HepG2 (cell line): ENCODE results near the gene IGLL1. TPM values are rescaled to one million over a fixed set of nuclear protein-coding genes. Genes with fewer than 3 reads are reported as not detected.
A peak's percentile ranks its signal among the peaks of the same experiment; 100 is the strongest.

ENCODE experiments used
- ATAC-seq: fragments of 200-7000 bp; cut with Tn5 transposase; 3 replicates; pipeline ENCODE4 v1.9.1; 2020; ENCODE audit warnings: mild to moderate bottlenecking, moderate library complexity
- BruUV-seq: library from RNA; stranded (reverse); fragments of 400-500 nt; replicated peaks from 2 replicates; lab custom pipeline; 2021; lab: Mats Ljungman, UMichigan
- CTCF ChIA-PET: fragments of 300-600 bp; formaldehyde crosslinking; extraction: SDS; loops from one replicate; lab custom pipeline; 2021; ENCODE audit warnings: low total read pairs, inconsistent platforms, low intra/inter-chr PET ratio; lab: Yijun Ruan, JAX
- POLR2A ChIA-PET: fragments of 350-600 bp; sonication (Branson Sonifier 250); formaldehyde crosslinking; loops from one replicate; lab custom pipeline; 2020; ENCODE audit warnings: antibody characterized with exemption, inconsistent platforms; lab: Yijun Ruan, JAX
- DNase-seq: peaks from one replicate; pipeline ENCODE4 v3.0.0-alpha.2; 2015; ENCODE audit warnings: low spot score
- FAIRE-seq: peaks from 3 replicates; lab custom pipeline; 2011; peaks lifted over from hg19 to GRCh38; lab: Jason Lieb, UNC
- H2AFZ ChIP-seq: one replicate; pipeline ENCODE4 v1.6.1; 2011; ENCODE audit warnings: low read length, inconsistent platforms
- H3K27ac ChIP-seq: fragments of 300-600 bp; 3 replicates; pipeline ENCODE4 v1.8.0; 2011; ENCODE audit warnings: mixed run types, mild to moderate bottlenecking, mixed read lengths, low read length, inconsistent platforms; ENCODE audit not compliant: insufficient read depth; ENCODE audit errors: extremely low read length
- H3K27me3 ChIP-seq, 2 experiments: fragments of 200-600 bp in 1 of 2; 2 replicates in 1 of 2; 3 replicates in 1 of 2; pipeline versions ENCODE4 v1.6.0 to v1.8.0; 2011; ENCODE audit warnings: low read length in 2 of 2, mild to moderate bottlenecking in 2 of 2, moderate library complexity in 2 of 2, inconsistent platforms in 1 of 2; ENCODE audit not compliant: insufficient read depth in 2 of 2, control insufficient read depth in 1 of 2
- H3K36me3 ChIP-seq, 2 experiments: fragments of 200-600 bp in 1 of 2; replicated peaks in 1 of 2; 2 replicates in 1 of 2; 3 replicates in 1 of 2; pipeline versions ENCODE4 v1.5.1 to v1.8.0; 2011; ENCODE audit warnings: low read length in 2 of 2, inconsistent platforms in 1 of 2; ENCODE audit not compliant: insufficient read depth in 2 of 2, control insufficient read depth in 1 of 2
- H3K4me1 ChIP-seq: 2 replicates; pipeline ENCODE4 v1.5.1; 2012; ENCODE audit warnings: low read length, inconsistent platforms; ENCODE audit not compliant: insufficient read depth
- H3K4me2 ChIP-seq: 2 replicates; pipeline ENCODE4 v1.6.0; 2011; ENCODE audit warnings: low read depth, low read length, inconsistent platforms
- H3K4me3 ChIP-seq, 3 experiments: fragments of 200-600 bp in 1 of 3; sonication (generic), shearing (Covaris generic) in 1 of 3; replicated peaks in 1 of 3; 2 replicates each; pipeline ENCODE4 v1.5.1; 2011 to 2016; ENCODE audit warnings: low read length in 3 of 3, inconsistent platforms in 2 of 3, low read depth in 2 of 3, mild to moderate bottlenecking in 2 of 3, control low read depth in 1 of 3, mixed read lengths in 1 of 3; ENCODE audit not compliant: insufficient read depth in 1 of 3
- H3K79me2 ChIP-seq: one replicate; pipeline ENCODE4 v1.6.1; 2011; ENCODE audit warnings: low read length, inconsistent platforms; ENCODE audit not compliant: insufficient read depth
- H3K9ac ChIP-seq: 2 replicates; pipeline ENCODE4 v1.6.0; 2011; ENCODE audit warnings: mild to moderate bottlenecking, low read depth, low read length, inconsistent platforms; ENCODE audit not compliant: insufficient read depth
- H3K9me3 ChIP-seq: 2 replicates; pipeline ENCODE4 v1.5.1; 2012; ENCODE audit warnings: mild to moderate bottlenecking, low read length
- H4K20me1 ChIP-seq: 2 replicates; pipeline ENCODE4 v1.6.0; 2011; ENCODE audit warnings: inconsistent platforms, mild to moderate bottlenecking, low read length, moderate library complexity; ENCODE audit not compliant: insufficient read depth
- MIER2 ChIP-seq: IDR thresholded peaks from 2 replicates; pipeline ENCODE4 v1.6.1; 2016; ENCODE audit warnings: missing biosample characterization, missing genetic modification reagents
- NR2F1 ChIP-seq, 2 experiments: fragments of 450-650 bp in 1 of 2; formaldehyde crosslinking in 1 of 2; IDR thresholded peaks; 2 replicates each; pipeline versions ENCODE4 v1.5.0 to v1.6.1; 2016 to 2020; ENCODE audit warnings: mild to moderate bottlenecking in 1 of 2, missing compliant biosample characterization in 1 of 2, missing genetic modification reagents in 1 of 2, moderate library complexity in 1 of 2
- RXRA ChIP-seq: sonication (generic); formaldehyde crosslinking; IDR thresholded peaks from 2 replicates; pipeline ENCODE4 v1.5.1; 2020; ENCODE audit warnings: missing genetic modification reagents
- ZMYM3 ChIP-seq: sonication (generic); formaldehyde crosslinking; IDR thresholded peaks from 2 replicates; pipeline ENCODE4 v1.5.1; 2020; ENCODE audit warnings: mild to moderate bottlenecking, missing genetic modification reagents
- WGBS: methylation state at CpG from one replicate; pipeline ENCODE4 v1.1.6; 2017; ENCODE audit warnings: low lambda C conversion rate; 5-methylcytosine and 5-hydroxymethylcytosine counted together
- in situ Hi-C: cut with HindIII; loops from 2 replicates; pipeline ENCODE4 v1.10.0; 2017; ENCODE audit warnings: low pct_unique_long_range_greater_than_20kb; ENCODE audit not compliant: extremely low pct_ligation_motif_present
- intact Hi-C: fragments of 100-400 bp; cut with micrococcal nuclease; formaldehyde crosslinking; loops from one replicate; pipeline ENCODE4 v1.10.0; 2022; ENCODE audit not compliant: unreplicated experiment
- polyA plus RNA-seq, 8 experiments: library from polyadenylated mRNA; depleted of rRNA in 3 of 8; stranded (reverse) in 7 of 8; unstranded in 1 of 8; fragments of >200 nt; fragmentation: Illumina TruSeq in 4 of 8; extraction: Trizol in 4 of 8; gene quantifications; 2 replicates each; pipeline versions ENCODE4 v1.2.1 to v1.2.3, GENCODE V29; 2011 to 2016; ENCODE audit warnings: low read depth in 4 of 8, missing spikeins in 1 of 8, mixed read lengths in 1 of 8; ENCODE audit not compliant: insufficient read depth in 1 of 8
- total RNA-seq, 5 experiments: library from RNA; depleted of rRNA; stranded (reverse); fragments of >200 nt; fragmentation: Illumina TruSeq; extraction: Trizol; gene quantifications; 2 replicates each; pipeline ENCODE4 v1.2.3, GENCODE V29; 2016; ENCODE audit warnings: low read depth in 1 of 5
- TF ChIP-seq, protein P1 (sequence below): sonication (generic); formaldehyde crosslinking; conservative IDR thresholded peaks from 2 replicates; pipeline ENCODE4 v1.4.0; 2020; ENCODE audit warnings: missing genetic modification reagents
- TF ChIP-seq, protein P2 (sequence below): sonication (generic); formaldehyde crosslinking; IDR thresholded peaks from 2 replicates; pipeline ENCODE4 v1.5.0; 2020; ENCODE audit warnings: missing genetic modification reagents, mild to moderate bottlenecking, borderline replicate concordance

IGLL1 gene
- total and polyA plus RNA-seq, 2 of the 13 experiments (the other 11 are each of a cell fraction or from before 2014, with no cell fraction given) = not detected

DNA sequence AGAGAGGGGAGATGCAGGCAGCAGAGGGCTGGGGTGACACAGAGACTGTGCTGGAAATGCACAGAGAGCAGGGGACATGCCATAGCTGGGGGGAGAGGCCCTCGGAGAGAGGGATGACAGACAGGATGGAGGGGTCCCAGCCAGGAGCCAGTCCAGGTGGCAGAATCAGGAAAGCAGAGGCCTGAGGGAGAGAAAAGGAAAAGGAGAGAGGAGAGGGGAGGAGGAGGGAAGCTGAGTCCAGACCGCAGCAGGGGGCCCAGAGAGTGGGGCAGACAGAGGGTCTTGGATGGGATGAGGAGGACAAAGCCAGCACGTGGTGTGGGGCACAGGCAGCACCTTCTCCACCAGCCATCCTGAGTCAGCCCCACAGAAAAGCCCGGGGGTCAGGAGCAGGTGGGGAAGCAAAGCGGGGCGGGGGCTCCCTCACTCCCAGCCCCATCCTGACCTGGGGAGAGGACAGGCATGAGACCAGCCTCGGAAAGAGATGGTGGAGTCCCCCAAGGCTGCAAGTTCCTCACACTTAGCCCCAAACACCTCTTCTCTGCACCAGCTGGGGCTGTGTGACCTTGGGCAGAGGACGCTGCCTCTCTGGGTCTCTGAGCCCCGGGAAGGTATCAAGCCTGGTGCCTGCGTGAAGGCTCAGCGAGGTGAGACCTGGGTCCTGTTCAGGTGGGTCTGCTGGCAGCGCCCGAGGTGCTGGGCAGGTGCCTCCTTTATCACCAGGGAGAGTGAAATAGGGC lies 48.0 kb downstream of the IGLL1 start (continued):
- TF ChIP-seq ZMYM3 (CRISPR knock-in tag) = peak; percentile 80
- TF ChIP-seq, protein P1, sequence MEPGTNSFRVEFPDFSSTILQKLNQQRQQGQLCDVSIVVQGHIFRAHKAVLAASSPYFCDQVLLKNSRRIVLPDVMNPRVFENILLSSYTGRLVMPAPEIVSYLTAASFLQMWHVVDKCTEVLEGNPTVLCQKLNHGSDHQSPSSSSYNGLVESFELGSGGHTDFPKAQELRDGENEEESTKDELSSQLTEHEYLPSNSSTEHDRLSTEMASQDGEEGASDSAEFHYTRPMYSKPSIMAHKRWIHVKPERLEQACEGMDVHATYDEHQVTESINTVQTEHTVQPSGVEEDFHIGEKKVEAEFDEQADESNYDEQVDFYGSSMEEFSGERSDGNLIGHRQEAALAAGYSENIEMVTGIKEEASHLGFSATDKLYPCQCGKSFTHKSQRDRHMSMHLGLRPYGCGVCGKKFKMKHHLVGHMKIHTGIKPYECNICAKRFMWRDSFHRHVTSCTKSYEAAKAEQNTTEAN (CRISPR knock-in tag) = no peak
- no peak for TF ChIP-seq NR2F1 (CRISPR knock-in tag; IDR thresholded peaks at IDR 0.05)
- no peak for TF ChIP-seq MIER2 (CRISPR knock-in tag)

DNA sequence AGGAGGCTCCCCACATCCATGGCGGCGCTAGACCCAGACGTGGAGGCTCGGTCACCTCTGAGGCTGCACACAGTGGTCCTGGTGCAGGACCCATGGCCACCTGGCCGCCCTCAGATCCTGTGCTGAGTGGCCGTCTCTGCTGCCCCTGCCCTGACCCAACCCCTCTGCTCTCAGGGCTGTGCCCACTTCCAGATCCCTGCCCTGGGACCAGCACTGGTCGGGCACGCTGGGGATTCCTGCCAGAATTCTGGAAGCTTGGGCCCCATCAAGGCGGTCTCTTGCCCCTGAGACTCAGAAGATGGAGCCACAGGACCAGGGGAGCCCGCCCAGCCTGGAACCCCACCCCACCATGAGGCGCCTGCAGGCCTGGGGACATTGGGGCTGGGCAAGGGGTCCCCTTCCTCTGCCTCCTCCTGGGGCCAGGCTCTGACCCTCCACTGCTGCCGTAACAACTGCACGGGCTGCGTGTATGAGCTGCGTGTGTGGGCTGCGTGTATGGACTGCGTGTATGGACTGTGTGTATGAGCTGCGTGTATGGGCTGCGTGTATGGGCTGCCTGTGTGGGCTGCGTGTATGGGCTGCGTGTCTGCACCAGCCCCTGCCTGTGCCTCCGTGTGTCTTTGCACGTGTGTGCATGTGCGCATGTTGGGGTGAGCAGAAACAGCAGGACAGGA lies 48.7 kb downstream of the IGLL1 start:
- H3K27ac ChIP-seq = no peak overlapping the region
- no peaks in the 10 kb centered on the region for H3K79me2 ChIP-seq
- no peak overlapping the region for H3K9ac ChIP-seq
- no peak overlapping the region for H3K4me2 ChIP-seq
- WGBS = 97% methylated on average over 15 of the region's 24 CpGs
- DNase-seq (no peak), FAIRE-seq (no peak), ATAC-seq (no peak)
- no peaks in the 10 kb centered on the region for H3K36me3 ChIP-seq
- no peaks in the 10 kb centered on the region for H4K20me1 ChIP-seq
- intact Hi-C loops = no loop called here
- TF ChIP-seq, protein P2, sequence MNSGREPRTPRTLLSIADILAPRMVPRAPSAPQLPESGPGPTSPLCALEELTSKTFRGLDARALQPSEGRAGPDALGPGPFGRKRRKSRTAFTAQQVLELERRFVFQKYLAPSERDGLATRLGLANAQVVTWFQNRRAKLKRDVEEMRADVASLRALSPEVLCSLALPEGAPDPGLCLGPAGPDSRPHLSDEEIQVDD (CRISPR knock-in tag) = 0 out of 2 replicates have a peak, but pooled peaks have one; percentile 14
- no peak for TF ChIP-seq RXRA (CRISPR knock-in tag)
- H3K4me1 ChIP-seq = peaks cover 82% of the 10 kb centered on the region
- H3K4me3 ChIP-seq = no peak overlapping the region
- no TSS peak for BruUV-seq
- ChIA-PET POLR2A (interaction anchor here (1.2 kb wide), 1 partner anchor 9 kb away, joined by 3 read pairs; no protein-coding TSS in a partner anchor), CTCF (no interaction called here)
- in situ Hi-C loops = no loop called here
- no peak overlapping the region for H2AFZ ChIP-seq
- H3K9me3 ChIP-seq = no peaks in the 10 kb centered on the region
- H3K27me3 ChIP-seq = no peaks in the 10 kb centered on the region
